PC-3 (cell line): Measurements from ENCODE around the gene GRPEL2.

Source experiments
- CTCF ChIP-seq: fragments of 300-600 bp; sonication (generic); conservative IDR thresholded peaks from 2 replicates; pipeline ENCODE4 v1.5.1; 2017; ENCODE audit warnings: antibody characterized with exemption, low read depth, mild to moderate bottlenecking, low read length
- EZH2 ChIP-seq: fragments of 300-600 bp; sonication (generic); IDR thresholded peaks from one replicate; pipeline ENCODE4 v1.6.1; 2017; ENCODE audit warnings: antibody characterized with exemption, mild to moderate bottlenecking, low read length; ENCODE audit not compliant: unreplicated experiment
- EZH2phosphoT487 ChIP-seq: fragments of 300-600 bp; sonication (generic); IDR thresholded peaks from 2 replicates; pipeline ENCODE4 v1.6.1; 2018; ENCODE audit warnings: mild to moderate bottlenecking, antibody characterized with exemption, low read length, borderline replicate concordance

GRCh38 chr5:149326611-149327010 is 18.7 kb upstream of the GRPEL2 start:
- no peak for TF ChIP-seq CTCF
- no peak for TF ChIP-seq EZH2
- TF ChIP-seq EZH2phosphoT487 = no peak
